Measurements from ENCODE around the gene FAM149A. TPM values are rescaled to one million over a fixed set of nuclear protein-coding genes. Genes with fewer than 3 reads are reported as not detected.

The FAM149A gene
- total and polyA plus RNA-seq, 2 donors (not counting 3 experiments of a cell fraction or from before 2014, with no cell fraction given): 0.08 to 0.20 TPM

GRCh38 chr4:186205156-186205555 is 100.7 kb downstream of the FAM149A start:
- Histone ChIP-seq H4K20me1 (replicated peaks; ENCODE audit: control insufficient read depth, extremely low read depth, insufficient read depth, low read length) (no peaks in the 10 kb centered on the region), H3K4me2 (ENCODE audit: insufficient read depth, low read length) (no peak overlapping the region), H3K27ac (ENCODE audit: insufficient read depth, low read depth, low read length) (no peak overlapping the region), H3K27me3 (ENCODE audit: control insufficient read depth in 2 of 2, insufficient read depth in 2 of 2, low read length in 2 of 2) (no peaks in the 10 kb centered on the region), H3K9ac (replicated peaks; ENCODE audit: extremely low read depth, insufficient read depth, low read length) (no peak overlapping the region), H3K9me1 (replicated peaks; ENCODE audit: control insufficient read depth, extremely low read depth, insufficient read depth, low read length) (no peaks in the 10 kb centered on the region), H2AFZ (ENCODE audit: low read depth, low read length) (no peak overlapping the region), H3K79me2 (ENCODE audit: control insufficient read depth, insufficient read depth, low read length) (no peaks in the 10 kb centered on the region), H3K4me3 (replicated peaks in 1 of 3; ENCODE audit: insufficient read depth in 1 of 3, low read depth in 1 of 3, low read length in 3 of 3) (no peak overlapping the region), H3K9me3 (replicated peaks; ENCODE audit: control insufficient read depth, insufficient read depth, low read length) (no peaks in the 10 kb centered on the region), H3K4me1 (ENCODE audit: control insufficient read depth, extremely low read depth, insufficient read depth, low read length) (no peaks in the 10 kb centered on the region), H3K36me3 (ENCODE audit: control insufficient read depth in 2 of 2, extremely low read depth in 1 of 2, insufficient read depth in 2 of 2, low read length in 2 of 2) (no peaks in the 10 kb centered on the region)
- DNase-seq (ENCODE audit: low read depth, low spot score) (no peak), FAIRE-seq (no peak)
- no TSS peak for BruUV-seq (replicated peaks)
- intact Hi-C loops (cut with micrococcal nuclease): no loop called here
- ChIA-PET POLR2A (no interaction called here), CTCF (no interaction called here)
- TF ChIP-seq MYC (IDR thresholded peaks at IDR 0.05; ENCODE audit: low read depth, low read length) (no peak), CTCF (IDR thresholded peaks at IDR 0.05; ENCODE audit: extremely low read depth in 1 of 2, insufficient read depth in 1 of 2, low read depth in 1 of 2, low read length in 2 of 2) (no peak), GATA2 (IDR thresholded peaks at IDR 0.05; ENCODE audit: insufficient read depth, insufficient read length, low read depth, low read length) (no peak), JUN (IDR thresholded peaks at IDR 0.05; ENCODE audit: borderline replicate concordance, insufficient read depth, insufficient read length, low read depth) (no peak), MAX (IDR thresholded peaks at IDR 0.05; ENCODE audit: insufficient read depth, insufficient read length) (no peak), POLR2A (IDR thresholded peaks at IDR 0.05; ENCODE audit: low read depth, low read length) (no peak), EZH2 (IDR thresholded peaks at IDR 0.05; ENCODE audit: borderline replicate concordance, low read depth, low read length, severe bottlenecking) (no peak), FOS (IDR thresholded peaks at IDR 0.05; ENCODE audit: borderline replicate concordance, insufficient read depth, low read length) (no peak), POLR2AphosphoS5 (IDR thresholded peaks at IDR 0.05; ENCODE audit: insufficient read depth, low read depth, low read length) (no peak)
- dilution Hi-C loops (cut with MboI; ENCODE audit: extremely low pct_ligation_motif_present, low sequenced_read_pairs): no loop called here

All from endothelial cell of umbilical vein (primary cell).